ENCODE results near the gene ZSCAN5C.
"Not testable (repeated sequence)": the region's sequence is repeated elsewhere in the genome, so short reads cannot be mapped to it uniquely, and the experiment has no call there.

The ZSCAN5C gene

GRCh38 chr19:56170261-56170660 lies 31.8 kb upstream of the ZSCAN5C start:
- H3K27me3 ChIP-seq, result peaks cover 11% of the 10 kb centered on the region; the same call in 1 of the 2 replicates
- H3K4me1 ChIP-seq, result no peaks in the 10 kb centered on the region
- H3K36me3 ChIP-seq, result no peaks in the 10 kb centered on the region
- DNase-seq, result no peak
- TF ChIP-seq CTCF (IDR thresholded peaks at IDR 0.05; ENCODE audit: low read depth, low read length), result no peak
- H3K9me3 ChIP-seq, result no peaks in the 10 kb centered on the region
- no peak overlapping the region for H3K4me3 ChIP-seq (ENCODE audit: low read depth, low read length)

GRCh38 chr19:56174086-56174485 lies 28.0 kb upstream of the ZSCAN5C start:
- Histone ChIP-seq H3K4me1 (no peaks in the 10 kb centered on the region), H3K4me3 (ENCODE audit: low read depth, low read length) (no peak overlapping the region), H3K36me3 (no peaks in the 10 kb centered on the region), H3K27me3 (peaks cover 22% of the 10 kb centered on the region), H3K9me3 (no peaks in the 10 kb centered on the region)
- no peak for TF ChIP-seq CTCF (IDR thresholded peaks at IDR 0.05; ENCODE audit: low read depth, low read length)
- no peak for DNase-seq

- Histone ChIP-seq H3K4me1 (no peaks in the 10 kb centered on the region), H3K4me3 (ENCODE audit: low read depth, low read length) (no peak overlapping the region), H3K27me3 (peaks cover 22% of the 10 kb centered on the region), H3K36me3 (no peaks in the 10 kb centered on the region), H3K9me3 (no peaks in the 10 kb centered on the region)
- DNase-seq, result no peak
- TF ChIP-seq CTCF (IDR thresholded peaks at IDR 0.05; ENCODE audit: low read depth, low read length), result no peak
Observed at GRCh38 chr19:56174550-56174949, 27.5 kb upstream of the ZSCAN5C start.

GRCh38 chr19:56175861-56176307 lies 26.2 kb upstream of the ZSCAN5C start, which contains the start of gene GALP:
Gene GALP, plus strand, starts transcription at chr19:56176008. Its CDS starts 1,101 bp downstream, at chr19:56177109.
- H3K4me1 ChIP-seq; H3K36me3 ChIP-seq; DNase-seq; H3K9me3 ChIP-seq; H3K4me3 ChIP-seq (ENCODE audit: low read depth, low read length): not testable (repeated sequence)
- H3K27me3 ChIP-seq, result peaks cover 22% of the 10 kb centered on the region

GRCh38 chr19:56176310-56176709 lies 25.8 kb upstream of the ZSCAN5C start:
- H3K4me3 ChIP-seq (ENCODE audit: low read depth, low read length); H3K9me3 ChIP-seq; DNase-seq; H3K4me1 ChIP-seq; H3K36me3 ChIP-seq: not testable (repeated sequence)
- H3K27me3 ChIP-seq, result peaks cover 22% of the 10 kb centered on the region

- no peak for DNase-seq
- H3K4me1 ChIP-seq, result no peaks in the 10 kb centered on the region
- H3K27me3 ChIP-seq, result peaks cover 22% of the 10 kb centered on the region
- TF ChIP-seq CTCF (IDR thresholded peaks at IDR 0.05; ENCODE audit: low read depth, low read length), result no peak
- no peaks in the 10 kb centered on the region for H3K36me3 ChIP-seq
- H3K4me3 ChIP-seq (ENCODE audit: low read depth, low read length), result no peak overlapping the region
- no peaks in the 10 kb centered on the region for H3K9me3 ChIP-seq
Observed at GRCh38 chr19:56176881-56177280, 25.2 kb upstream of the ZSCAN5C start.

- no peak for TF ChIP-seq CTCF (IDR thresholded peaks at IDR 0.05; ENCODE audit: low read depth, low read length)
- no peaks in the 10 kb centered on the region for H3K36me3 ChIP-seq
- no peak overlapping the region for H3K4me3 ChIP-seq (ENCODE audit: low read depth, low read length)
- DNase-seq, result no peak
- peaks cover 26% of the 10 kb centered on the region for H3K27me3 ChIP-seq
- H3K4me1 ChIP-seq, result no peaks in the 10 kb centered on the region
- no peaks in the 10 kb centered on the region for H3K9me3 ChIP-seq
Observed at GRCh38 chr19:56177564-56178243, 24.4 kb upstream of the ZSCAN5C start.
